ENCODE data around the gene AKNAD1.

GRCh38 chr1:108863984-108864383 is 7.1 kb upstream of the AKNAD1 start:
- TF ChIP-seq GATA3 (IDR thresholded peaks at IDR 0.05; ENCODE audit: low read depth, low read length) (no peak), GATA2 (IDR thresholded peaks at IDR 0.05; ENCODE audit: low read depth, low read length) (no peak)

Measured in SH-SY5Y (cell line).